T-helper 1 cell treated with Interleukin-12 subunit alpha and Interleukin-12 subunit beta and Interleukin-4 antibody, amounts not matched to agents 30 ng/mL and 1 ng/mL, for 36 hours (primary cell): Measurements from ENCODE around the gene NPB. TPM values are rescaled to one million over a fixed set of nuclear protein-coding genes. Genes with fewer than 3 reads are reported as not detected.

Experiments
- intact Hi-C: fragments of 100-400 bp; cut with micrococcal nuclease; formaldehyde crosslinking; loops from one replicate; pipeline ENCODE4 v1.15.1; 2024
- total RNA-seq: library from RNA; stranded (reverse); gene quantifications from 2 replicates; pipeline ENCODE4 v1.2.3, GENCODE V29; 2022

NPB gene
- total RNA-seq, 1 donor from 2014 or later, result 0.32 TPM

- intact Hi-C loops, result loop anchor here (1.0 to 5.0 kb wide), 4 partner anchors 8 to 112 kb away; partner anchors contain the start of genes CENPX, LRRC45, MAFG and MCRIP1
Observed at GRCh38 chr17:81909966-81910839, 8.2 kb downstream of the NPB start.

GRCh38 chr17:81910840-81911276 lies 8.8 kb downstream of the NPB start:
- intact Hi-C loops, result loop anchor here (1.0 to 5.0 kb wide), 7 partner anchors 7 to 111 kb away; partner anchors contain the start of genes ALYREF, ANAPC11, ARHGDIA and CENPX

- intact Hi-C loops, result loop anchor here (1.0 to 5.0 kb wide), 6 partner anchors 15 to 111 kb away; partner anchors contain the start of genes ALYREF, ANAPC11, ARHGDIA and CENPX
Observed at GRCh38 chr17:81911277-81911961, 9.4 kb downstream of the NPB start, which contains the start of gene PCYT2. TSS of gene PCYT2 (minus strand) at chr17:81911399. CDS start at chr17:81911355, 44 bp downstream.

GRCh38 chr17:81911969-81912368 lies 9.9 kb downstream of the NPB start:
- intact Hi-C loops, result loop anchor here (1.0 to 5.0 kb wide), 6 partner anchors 15 to 110 kb away; partner anchors contain the start of genes ALYREF, ANAPC11, ARHGDIA and CENPX

- intact Hi-C loops, result loop anchor here (5.0 kb wide), 1 partner anchor 110 kb away; the partner anchor contains the start of genes CENPX and LRRC45
Observed at GRCh38 chr17:81912441-81913309, 10.6 kb downstream of the NPB start.

GRCh38 chr17:81913394-81914102 lies 11.5 kb downstream of the NPB start:
- intact Hi-C loops, result loop anchor here (5.0 kb wide), 1 partner anchor 109 kb away; the partner anchor contains the start of genes CENPX and LRRC45

- intact Hi-C loops, result loop anchor here (5.0 kb wide), 1 partner anchor 108 kb away; the partner anchor contains the start of genes CENPX and LRRC45
Observed at GRCh38 chr17:81914103-81914850, 12.2 kb downstream of the NPB start.

GRCh38 chr17:81915331-81915730 lies 13.3 kb downstream of the NPB start:
- intact Hi-C loops, result no loop called here

- intact Hi-C loops, result no loop called here
Observed at GRCh38 chr17:81916234-81917001, 14.4 kb downstream of the NPB start.

- intact Hi-C loops, result loop anchor here (1.0 to 2.0 kb wide), 4 partner anchors 7 to 57 kb away; partner anchors contain the start of genes ARHGDIA, MAFG and P4HB
Observed at GRCh38 chr17:81917565-81918332, 15.7 kb downstream of the NPB start, which contains the start of gene SIRT7. TSS of gene SIRT7 (minus strand) at chr17:81918176. CDS start at chr17:81918131, 45 bp downstream.

GRCh38 chr17:81918333-81918669 lies 16.3 kb downstream of the NPB start:
- intact Hi-C loops, result loop anchor here (1.0 to 2.0 kb wide), 4 partner anchors 8 to 58 kb away; partner anchors contain the start of genes ARHGDIA, MAFG and P4HB

GRCh38 chr17:81918832-81919545 lies 17.0 kb downstream of the NPB start:
- intact Hi-C loops, result loop anchor here (1.0 to 2.0 kb wide), 4 partner anchors 8 to 58 kb away; partner anchors contain the start of genes ARHGDIA, MAFG and P4HB

GRCh38 chr17:81920612-81921536 lies 18.8 kb downstream of the NPB start:
- intact Hi-C loops, result no loop called here

GRCh38 chr17:81921537-81921862 lies 19.5 kb downstream of the NPB start:
- intact Hi-C loops, result no loop called here

- intact Hi-C loops, result no loop called here
Observed at GRCh38 chr17:81921996-81922565, 20.0 kb downstream of the NPB start.
